Epithelial cell of prostate (primary cell): ENCODE data around the gene CHPF2.
A peak's percentile ranks its signal among the peaks of the same experiment; 100 is the strongest.

ENCODE experiments used
- DNase-seq: peaks from one replicate; pipeline ENCODE4 v3.0.0-alpha.2; 2011; ENCODE audit warnings: low read depth, low spot score
- H3K27ac ChIP-seq: fragments of 450-650 bp; 2 replicates; pipeline ENCODE4 v1.5.1; 2017; ENCODE audit warnings: mild to moderate bottlenecking

CHPF2 gene

DNA sequence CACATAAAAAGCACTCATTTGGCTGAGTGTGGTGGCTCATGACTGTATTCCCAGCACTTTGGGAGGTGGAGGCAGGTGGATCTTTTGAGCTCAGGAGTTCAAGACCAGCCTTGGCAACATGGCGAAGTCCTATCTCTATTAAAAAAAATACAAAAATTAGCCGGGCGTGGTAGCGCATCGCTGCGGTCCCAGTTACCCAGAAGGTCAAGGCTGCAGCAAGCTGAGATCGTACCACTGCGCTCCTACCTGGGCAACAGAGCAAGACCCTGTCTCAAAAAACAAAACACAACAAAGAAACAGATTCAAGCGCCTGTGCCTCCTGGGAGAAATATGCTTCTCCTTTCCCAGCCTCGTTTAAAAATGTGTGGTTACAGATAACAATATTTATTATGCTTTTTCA, 3.0 kb upstream of the CHPF2 start:
- H3K27ac ChIP-seq: no peak overlapping the region
- no peak for DNase-seq

DNA sequence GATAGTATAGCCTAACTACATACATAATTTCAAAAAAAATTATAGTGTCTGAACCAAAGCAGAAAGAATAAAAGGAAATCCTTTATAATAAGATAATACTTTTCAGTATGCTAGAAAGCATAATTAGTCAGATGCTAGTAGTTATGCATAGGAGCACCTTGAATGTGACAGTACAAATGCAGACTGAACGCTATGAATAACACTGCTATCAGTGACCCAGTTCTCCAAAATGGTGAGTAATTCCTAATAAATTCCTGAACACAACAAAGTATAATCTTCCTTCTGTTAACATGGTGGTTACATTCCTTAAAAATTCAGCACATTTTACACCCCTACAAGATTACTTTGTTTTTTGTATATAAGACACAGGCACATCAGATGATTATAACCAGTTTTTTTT, 1.2 kb upstream of the CHPF2 start:
- DNase-seq: no peak
- no peak overlapping the region for H3K27ac ChIP-seq

DNA sequence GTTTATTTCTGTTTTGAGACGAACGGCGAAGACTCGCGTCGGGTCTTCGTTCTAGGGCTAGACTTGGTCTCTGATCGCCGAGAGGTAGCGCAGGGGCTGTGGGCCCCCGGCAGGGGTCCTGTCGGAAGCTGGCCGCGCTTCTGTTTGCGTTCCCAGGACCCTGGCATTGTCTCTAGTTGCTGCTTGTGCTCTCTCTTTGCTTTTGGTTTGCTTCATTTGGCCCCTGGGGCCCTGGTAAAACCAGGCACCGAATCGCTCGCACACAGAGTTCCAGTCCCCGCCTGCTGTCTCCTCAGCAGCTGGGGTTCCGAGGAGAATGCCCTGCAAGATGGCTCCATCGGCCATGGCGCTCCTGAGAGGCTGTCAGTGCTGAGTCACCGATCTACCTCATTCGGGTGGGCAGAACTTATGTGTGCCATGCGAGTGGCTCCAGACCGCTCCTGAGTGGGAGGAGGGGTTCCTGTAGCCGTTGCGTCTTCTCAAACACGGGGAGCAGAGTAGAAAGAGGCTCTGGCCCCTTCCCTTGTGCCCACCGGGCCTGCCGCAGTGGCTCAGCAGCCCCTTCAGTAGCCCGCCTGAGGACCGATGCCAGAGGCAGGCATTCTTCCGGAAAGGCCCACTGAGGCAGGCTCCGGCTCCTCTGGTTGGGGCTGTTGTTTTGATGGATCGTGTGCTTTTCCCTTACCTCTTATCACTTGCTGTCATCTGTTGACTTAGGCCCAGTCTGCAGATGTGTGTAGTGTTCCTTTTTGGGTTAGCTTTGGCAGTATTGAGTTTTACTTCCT, 826 bp downstream of the CHPF2 start:
- DNase-seq: peak; percentile 40
- H3K27ac ChIP-seq: peak overlapping the region; percentile 70

DNA sequence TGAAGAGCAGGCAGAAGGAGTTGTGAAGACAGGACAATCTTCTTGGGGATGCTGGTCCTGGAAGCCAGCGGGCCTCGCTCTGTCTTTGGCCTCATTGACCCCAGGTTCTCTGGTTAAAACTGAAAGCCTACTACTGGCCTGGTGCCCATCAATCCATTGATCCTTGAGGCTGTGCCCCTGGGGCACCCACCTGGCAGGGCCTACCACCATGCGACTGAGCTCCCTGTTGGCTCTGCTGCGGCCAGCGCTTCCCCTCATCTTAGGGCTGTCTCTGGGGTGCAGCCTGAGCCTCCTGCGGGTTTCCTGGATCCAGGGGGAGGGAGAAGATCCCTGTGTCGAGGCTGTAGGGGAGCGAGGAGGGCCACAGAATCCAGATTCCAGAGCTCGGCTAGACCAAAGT, 1.5 kb downstream of the CHPF2 start:
- DNase-seq: no peak
- peak overlapping the region; percentile 70 for H3K27ac ChIP-seq

DNA sequence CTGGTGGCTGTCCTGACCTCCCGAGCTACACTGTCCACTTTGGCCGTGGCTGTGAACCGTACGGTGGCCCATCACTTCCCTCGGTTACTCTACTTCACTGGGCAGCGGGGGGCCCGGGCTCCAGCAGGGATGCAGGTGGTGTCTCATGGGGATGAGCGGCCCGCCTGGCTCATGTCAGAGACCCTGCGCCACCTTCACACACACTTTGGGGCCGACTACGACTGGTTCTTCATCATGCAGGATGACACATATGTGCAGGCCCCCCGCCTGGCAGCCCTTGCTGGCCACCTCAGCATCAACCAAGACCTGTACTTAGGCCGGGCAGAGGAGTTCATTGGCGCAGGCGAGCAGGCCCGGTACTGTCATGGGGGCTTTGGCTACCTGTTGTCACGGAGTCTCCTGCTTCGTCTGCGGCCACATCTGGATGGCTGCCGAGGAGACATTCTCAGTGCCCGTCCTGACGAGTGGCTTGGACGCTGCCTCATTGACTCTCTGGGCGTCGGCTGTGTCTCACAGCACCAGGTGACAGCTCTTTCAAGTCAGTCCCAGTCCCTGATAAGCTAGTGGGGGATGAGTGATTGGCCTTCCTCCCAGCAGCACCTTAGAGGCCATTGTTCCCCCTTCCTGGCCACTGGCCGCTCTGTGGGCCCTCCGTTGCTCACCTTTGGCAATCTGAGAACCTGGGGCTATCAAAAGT, 3.0 kb downstream of the CHPF2 start:
- no peak overlapping the region for H3K27ac ChIP-seq
- DNase-seq: no peak

DNA sequence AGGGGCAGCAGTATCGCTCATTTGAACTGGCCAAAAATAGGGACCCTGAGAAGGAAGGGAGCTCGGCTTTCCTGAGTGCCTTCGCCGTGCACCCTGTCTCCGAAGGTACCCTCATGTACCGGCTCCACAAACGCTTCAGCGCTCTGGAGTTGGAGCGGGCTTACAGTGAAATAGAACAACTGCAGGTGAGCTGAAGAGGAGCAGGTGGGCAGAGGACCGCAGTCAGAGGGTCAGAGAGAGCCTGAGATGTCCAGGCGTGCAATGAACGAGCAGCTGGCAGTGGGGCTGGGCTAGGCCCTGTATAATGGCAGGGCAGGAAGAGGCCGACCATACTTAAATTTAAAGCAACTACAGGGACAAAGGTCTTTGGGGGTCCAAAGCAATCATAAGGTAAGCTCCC, 4.1 kb downstream of the CHPF2 start:
- H3K27ac ChIP-seq: no peak overlapping the region
- DNase-seq: no peak

DNA sequence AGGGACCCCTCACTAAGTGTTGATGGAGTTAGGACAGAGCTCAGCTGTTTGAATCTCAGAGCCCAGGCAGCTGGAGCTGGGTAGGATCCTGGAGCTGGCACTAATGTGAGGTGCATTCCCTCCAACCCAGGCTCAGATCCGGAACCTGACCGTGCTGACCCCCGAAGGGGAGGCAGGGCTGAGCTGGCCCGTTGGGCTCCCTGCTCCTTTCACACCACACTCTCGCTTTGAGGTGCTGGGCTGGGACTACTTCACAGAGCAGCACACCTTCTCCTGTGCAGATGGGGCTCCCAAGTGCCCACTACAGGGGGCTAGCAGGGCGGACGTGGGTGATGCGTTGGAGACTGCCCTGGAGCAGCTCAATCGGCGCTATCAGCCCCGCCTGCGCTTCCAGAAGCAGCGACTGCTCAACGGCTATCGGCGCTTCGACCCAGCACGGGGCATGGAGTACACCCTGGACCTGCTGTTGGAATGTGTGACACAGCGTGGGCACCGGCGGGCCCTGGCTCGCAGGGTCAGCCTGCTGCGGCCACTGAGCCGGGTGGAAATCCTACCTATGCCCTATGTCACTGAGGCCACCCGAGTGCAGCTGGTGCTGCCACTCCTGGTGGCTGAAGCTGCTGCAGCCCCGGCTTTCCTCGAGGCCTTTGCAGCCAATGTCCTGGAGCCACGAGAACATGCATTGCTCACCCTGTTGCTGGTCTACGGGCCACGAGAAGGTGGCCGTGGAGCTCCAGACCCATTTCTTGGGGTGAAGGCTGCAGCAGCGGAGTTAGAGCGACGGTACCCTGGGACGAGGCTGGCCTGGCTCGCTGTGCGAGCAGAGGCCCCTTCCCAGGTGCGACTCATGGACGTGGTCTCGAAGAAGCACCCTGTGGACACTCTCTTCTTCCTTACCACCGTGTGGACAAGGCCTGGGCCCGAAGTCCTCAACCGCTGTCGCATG, 5.2 kb downstream of the CHPF2 start:
- H3K27ac ChIP-seq: no peak overlapping the region
- DNase-seq: no peak

DNA sequence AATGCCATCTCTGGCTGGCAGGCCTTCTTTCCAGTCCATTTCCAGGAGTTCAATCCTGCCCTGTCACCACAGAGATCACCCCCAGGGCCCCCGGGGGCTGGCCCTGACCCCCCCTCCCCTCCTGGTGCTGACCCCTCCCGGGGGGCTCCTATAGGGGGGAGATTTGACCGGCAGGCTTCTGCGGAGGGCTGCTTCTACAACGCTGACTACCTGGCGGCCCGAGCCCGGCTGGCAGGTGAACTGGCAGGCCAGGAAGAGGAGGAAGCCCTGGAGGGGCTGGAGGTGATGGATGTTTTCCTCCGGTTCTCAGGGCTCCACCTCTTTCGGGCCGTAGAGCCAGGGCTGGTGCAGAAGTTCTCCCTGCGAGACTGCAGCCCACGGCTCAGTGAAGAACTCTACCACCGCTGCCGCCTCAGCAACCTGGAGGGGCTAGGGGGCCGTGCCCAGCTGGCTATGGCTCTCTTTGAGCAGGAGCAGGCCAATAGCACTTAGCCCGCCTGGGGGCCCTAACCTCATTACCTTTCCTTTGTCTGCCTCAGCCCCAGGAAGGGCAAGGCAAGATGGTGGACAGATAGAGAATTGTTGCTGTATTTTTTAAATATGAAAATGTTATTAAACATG, 6.0 kb downstream of the CHPF2 start:
- DNase-seq: no peak
- H3K27ac ChIP-seq: no peak overlapping the region

DNA sequence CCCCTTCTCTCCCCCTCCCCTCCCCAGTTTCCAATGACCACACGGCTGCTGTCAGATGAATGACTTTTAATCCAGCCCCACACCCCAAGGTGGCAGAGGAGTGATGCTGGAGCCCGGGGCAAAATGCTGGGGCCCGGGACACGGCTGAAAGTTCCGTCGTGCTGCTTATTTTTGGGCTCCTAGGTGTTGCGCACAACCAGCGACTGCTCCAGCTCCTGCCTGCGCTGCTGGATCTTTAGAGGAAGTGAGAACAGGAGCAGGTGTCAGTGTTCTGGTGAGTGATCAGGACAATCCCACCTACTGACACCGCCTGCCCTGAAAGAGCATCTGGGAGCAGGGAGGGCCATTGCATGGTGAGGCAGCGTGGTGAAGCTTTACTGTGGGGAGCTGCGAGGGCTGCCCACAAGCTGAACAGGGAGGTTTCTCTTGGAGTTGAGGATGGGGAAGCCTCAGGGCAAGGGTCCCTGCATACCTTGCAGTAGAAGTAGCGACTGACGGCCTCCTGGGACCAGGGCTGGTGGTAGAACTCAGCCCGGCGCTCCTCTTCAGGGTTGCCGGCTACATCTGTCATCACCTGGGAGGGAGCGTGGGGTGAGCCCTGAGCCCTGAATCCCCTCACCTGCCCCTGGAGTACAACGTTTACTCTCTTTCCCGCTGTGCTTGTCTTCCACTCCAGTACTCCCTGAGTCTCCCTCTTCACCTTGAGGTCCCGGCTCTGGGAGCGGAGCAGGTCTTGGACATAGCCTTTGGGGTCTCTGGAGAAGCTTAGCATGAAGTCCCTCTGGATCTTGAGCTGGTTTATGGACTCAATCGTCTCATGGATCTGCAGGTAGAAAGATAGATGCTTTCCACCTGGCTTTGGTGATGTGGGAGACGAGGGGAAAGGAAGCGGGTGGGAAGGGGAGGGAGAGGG, 6.9 kb downstream of the CHPF2 start:
- no peak overlapping the region for H3K27ac ChIP-seq
- no peak for DNase-seq

DNA sequence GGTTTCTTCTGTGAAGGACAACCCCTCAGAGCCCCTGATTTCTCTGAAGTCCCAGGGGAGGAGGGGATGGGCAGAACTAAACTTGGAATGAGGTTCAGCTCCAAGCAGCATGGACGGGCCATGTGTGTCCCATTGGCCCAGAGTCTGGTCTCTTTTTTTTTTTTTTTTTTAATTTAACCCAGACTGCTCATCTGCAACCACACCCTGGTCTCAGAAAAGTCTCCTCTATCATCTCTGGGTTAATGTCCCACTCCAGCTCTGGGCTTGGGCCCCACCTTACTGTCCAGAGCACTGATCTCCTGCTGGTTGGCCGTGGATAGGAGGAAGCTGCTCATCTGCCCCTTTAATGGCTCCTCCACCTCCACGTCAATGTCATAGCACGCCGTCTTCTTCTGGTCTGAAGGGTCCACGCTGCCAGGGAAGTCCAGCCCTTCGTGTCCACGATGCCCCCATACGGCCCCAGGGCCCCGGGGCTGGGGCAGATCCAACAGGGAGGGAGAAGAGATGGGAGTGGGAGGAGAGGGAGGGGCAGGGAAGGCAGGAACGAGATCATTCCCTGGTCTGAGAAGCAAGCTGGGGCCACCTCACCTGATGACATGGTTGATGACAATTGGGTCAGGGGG, 7.7 kb downstream of the CHPF2 start:
- H3K27ac ChIP-seq: no peak overlapping the region
- DNase-seq: no peak

DNA sequence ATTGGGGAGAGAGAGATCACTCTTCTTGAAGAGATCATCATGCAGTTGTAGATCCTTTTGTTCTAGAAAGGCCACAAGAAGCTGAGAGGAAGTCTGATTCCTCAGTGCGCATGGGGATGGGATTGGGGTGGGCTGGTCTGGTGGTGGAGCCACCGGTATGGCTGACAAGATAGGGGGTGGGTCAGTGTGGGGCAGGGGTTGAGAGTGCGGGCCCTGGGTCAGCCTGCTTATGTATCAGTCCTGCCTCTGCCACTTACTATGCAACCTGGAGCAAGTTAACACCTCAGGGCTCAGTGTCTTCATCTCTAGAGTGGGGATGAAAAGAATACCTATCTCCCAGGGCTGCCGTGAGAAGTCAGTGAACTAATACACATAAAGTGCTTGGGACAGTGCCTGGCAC, 8.3 kb downstream of the CHPF2 start:
- DNase-seq: no peak
- no peak overlapping the region for H3K27ac ChIP-seq

DNA sequence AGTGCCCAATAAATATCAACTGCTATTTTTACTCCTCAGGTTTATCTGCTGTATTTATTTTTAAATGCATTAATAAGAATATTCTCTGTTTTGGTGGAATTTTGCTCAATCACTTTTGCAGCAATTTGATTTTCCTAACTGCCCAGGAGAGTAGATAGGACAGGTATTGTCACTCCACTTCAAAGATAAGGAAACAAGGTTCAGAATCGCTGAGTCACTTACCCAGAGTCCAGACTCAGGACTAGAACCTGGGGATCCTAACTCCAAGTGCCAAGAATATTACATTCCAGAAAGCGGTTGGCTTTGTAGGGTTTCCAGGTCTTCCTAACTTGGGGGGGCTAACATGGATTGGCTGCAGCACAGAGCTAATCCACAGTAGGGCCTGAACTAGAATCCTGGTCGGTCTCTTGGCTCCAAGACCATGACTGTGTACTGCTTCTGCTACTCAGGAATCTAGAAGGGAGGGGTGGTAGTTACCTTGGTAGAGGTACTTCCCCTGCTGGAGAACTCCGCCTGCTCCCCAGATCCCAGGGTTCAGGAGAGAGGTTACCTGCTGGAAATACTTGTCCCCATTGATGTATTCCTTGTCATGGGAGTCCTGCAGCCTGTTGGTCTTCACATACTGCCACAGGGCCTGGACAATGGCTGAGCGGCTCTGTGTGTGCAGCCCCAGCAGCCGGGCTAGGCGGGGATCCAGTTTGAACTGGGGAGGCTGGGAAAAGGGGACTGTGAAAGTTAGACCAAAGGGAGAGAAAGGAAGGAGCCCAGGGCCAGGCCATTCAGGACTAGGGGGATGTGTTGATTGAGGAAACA, 8.9 kb downstream of the CHPF2 start:
- H3K27ac ChIP-seq: no peak overlapping the region
- no peak for DNase-seq

DNA sequence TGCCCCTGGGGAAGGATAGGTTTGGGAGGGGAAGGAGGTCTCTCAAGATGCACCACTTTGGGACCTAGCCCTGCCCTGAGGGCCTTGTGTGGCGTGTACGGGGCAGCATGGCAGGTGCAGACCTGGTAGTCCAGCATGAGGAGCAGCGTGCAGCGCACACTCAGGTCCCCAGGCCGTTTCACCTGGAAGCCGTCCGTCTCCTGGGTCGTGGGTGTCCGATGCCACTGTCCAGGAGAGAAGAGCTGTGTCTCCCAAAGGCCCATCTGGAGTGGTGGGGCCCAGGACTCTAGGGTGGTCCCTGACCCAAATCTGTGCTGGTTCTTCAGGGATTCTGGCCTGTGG, 9.4 kb downstream of the CHPF2 start:
- no peak for DNase-seq
- no peak overlapping the region for H3K27ac ChIP-seq

DNA sequence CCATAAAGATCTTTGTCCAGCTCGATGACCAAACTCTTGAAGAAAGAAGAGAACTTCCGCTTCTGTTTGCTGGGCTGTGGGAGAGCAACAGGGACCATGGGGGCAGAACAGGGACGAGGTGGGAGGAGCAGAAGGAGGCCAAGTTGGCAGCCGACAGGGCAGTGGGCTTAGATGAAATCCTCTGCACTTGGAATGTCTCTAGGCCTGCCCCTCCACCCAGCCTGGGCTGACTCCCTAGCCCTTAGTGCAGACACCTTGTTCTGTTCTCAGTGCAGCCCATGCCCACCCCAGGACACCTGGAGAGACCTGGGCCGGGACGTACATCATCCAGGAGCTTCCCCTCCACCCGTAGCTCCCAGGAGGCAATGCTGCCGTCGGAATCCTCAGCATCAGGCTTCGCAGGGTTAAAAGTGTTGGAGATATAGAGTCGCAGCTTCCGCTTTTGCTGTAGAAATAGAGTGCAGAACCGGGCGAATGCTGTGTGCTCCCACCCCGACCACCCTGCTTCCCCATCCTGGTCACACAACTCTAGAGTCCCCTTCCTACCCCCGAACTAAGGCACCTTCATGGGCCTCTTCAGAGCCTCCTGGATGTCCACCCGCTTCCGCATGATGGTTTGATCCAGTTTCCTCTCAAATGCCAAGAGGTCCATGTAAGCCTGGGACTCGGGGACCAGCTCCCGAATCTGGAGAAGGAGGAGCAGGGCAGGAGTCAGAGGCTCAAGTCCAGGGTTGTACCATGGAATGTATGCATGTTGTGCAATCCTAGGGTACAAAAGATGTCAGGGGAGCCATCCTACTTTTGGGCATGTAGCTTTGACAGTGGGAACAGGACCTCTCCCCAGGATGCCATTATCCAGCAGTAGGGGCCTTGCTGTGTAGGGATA, 10.1 kb downstream of the CHPF2 start:
- no peak overlapping the region for H3K27ac ChIP-seq
- no peak for DNase-seq

DNA sequence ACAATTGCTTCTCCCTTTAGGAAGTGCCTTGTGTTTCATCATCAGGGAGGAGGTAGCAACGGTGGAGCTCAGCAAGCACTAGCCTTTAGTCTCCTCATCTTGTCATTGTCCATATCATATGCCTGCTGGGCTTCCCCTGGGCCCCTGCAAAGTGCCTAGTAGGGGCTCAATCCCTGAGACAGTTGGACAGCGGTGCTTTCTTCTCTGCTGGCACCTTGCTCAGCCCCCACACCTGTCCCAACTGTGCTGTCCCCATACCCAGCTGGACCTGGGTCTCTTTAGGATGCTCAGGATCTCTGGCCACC, 10.7 kb downstream of the CHPF2 start:
- H3K27ac ChIP-seq: no peak overlapping the region
- no peak for DNase-seq

DNA sequence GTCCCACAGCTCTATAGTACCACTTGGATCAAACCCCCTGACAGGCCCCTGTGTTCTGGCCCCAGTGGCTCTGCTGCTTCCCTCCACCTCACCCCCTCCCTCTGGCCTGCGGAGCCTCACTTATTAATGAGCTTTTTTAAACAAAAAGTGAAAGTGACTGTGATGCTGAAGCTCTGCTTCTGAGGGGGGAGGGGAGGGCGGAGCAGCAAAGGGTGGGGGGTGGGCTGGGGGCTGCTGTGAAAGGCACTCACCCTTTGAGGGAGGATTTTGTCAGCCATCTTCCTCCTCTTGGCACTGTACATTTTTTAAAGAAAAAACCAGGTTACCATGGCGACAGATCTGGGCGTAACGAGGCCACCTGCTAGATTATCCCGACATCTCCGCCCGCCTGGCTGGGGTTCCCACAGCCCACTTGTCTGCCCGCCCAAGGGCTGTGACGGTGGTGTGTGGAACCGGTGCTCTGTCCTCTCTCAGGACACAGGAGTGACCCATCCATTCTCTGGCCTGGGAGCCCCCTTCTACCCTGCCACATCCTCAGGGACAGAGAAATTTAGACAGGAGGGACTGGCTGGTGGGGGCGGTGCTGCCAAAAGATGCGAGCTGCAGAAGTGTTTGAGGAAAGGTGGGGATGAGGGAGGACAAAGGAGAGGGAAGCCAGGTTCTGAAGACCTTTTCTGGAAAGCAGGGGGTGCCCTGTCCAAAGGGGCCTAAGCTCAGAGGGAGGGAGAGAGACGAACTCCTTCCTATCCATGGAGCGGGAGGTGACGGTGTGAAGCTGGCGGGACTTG, 11.3 kb downstream of the CHPF2 start:
- no peak for DNase-seq
- no peak overlapping the region for H3K27ac ChIP-seq
